ENCODE measurements around the gene SLC47A1.
A peak's percentile ranks its signal among the peaks of the same experiment; 100 is the strongest.

Gene SLC47A1

DNA sequence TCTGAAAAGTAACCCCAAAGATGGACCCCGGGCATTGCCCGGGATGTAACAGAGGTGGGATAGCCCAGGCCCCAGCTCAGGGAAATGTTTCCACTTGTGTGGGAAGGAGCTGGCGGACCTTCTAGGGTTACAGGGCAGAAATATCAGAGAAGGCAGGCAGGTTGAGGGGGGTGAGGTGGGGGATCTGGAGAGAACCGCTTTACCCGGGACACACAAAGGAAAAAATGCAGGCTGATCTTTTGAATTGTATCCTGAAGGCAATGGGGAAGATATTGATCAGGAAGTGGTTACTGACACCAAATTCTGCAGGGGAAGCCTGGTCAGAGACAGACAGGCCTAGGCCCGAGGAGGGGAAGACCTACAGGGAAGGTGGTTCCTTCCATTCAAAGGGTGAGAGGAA lies 3.5 kb downstream of the SLC47A1 start:
- H3K4me3 ChIP-seq (ENCODE audit: low read depth, low read length): no peak overlapping the region
- DNase-seq (ENCODE audit: low read depth): no peak
- TF ChIP-seq POLR2A (IDR thresholded peaks at IDR 0.05; ENCODE audit: extremely low read depth, insufficient read length): no peak
- TF ChIP-seq, protein P1, sequence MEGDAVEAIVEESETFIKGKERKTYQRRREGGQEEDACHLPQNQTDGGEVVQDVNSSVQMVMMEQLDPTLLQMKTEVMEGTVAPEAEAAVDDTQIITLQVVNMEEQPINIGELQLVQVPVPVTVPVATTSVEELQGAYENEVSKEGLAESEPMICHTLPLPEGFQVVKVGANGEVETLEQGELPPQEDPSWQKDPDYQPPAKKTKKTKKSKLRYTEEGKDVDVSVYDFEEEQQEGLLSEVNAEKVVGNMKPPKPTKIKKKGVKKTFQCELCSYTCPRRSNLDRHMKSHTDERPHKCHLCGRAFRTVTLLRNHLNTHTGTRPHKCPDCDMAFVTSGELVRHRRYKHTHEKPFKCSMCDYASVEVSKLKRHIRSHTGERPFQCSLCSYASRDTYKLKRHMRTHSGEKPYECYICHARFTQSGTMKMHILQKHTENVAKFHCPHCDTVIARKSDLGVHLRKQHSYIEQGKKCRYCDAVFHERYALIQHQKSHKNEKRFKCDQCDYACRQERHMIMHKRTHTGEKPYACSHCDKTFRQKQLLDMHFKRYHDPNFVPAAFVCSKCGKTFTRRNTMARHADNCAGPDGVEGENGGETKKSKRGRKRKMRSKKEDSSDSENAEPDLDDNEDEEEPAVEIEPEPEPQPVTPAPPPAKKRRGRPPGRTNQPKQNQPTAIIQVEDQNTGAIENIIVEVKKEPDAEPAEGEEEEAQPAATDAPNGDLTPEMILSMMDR (IDR thresholded peaks at IDR 0.05; ENCODE audit: low read depth, low read length): no peak
- no peak for TF ChIP-seq MYC (IDR thresholded peaks at IDR 0.05; ENCODE audit: low read depth, low read length)
- TF ChIP-seq, protein P2, sequence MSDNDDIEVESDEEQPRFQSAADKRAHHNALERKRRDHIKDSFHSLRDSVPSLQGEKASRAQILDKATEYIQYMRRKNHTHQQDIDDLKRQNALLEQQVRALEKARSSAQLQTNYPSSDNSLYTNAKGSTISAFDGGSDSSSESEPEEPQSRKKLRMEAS (IDR thresholded peaks at IDR 0.05; ENCODE audit: low read depth, low read length): no peak

DNA sequence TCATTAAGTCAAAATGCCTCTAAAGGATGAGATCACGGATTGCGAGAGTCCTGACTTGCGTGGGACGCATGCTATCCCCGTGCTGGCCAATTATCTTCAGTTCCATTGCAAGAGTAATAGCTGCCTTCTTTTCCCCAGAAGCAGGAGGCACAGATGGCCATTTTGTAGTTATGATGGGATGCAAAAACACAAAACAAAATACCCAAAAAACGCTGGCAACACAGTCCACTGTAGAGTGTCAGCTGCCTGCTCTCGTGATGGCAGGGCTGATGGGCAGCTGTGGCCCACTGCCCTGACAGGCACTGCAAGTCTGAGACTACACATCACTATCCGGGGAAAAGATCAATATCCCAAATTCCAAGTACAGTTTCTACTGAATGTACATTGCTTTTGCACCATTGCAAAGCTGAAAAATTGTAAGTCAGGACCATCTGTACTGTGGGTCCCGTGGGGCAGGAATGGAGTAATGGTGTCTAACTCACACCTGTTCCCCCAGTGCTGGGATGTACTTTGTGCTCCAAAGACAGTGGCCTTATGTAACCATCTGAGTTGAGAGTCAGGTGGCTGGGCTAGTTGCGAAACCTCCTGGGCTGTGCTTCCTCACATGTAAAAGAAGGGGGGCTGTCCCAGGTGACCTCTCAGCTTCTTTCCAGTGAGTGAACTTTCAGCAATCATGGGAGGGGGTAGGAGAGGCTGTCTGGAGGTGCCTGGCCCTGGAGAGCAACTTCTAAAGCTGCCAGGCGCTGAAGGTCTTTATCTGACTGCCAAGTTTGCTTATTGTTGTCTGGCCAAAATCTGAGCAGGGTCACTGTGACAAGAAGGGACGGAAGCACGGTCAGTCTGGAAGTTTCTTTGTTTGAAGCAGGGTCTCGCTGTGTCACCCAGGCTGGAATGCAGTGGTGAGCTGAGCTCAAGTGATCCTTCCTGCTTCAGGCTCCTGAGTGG lies 4.7 kb downstream of the SLC47A1 start:
- DNase-seq (ENCODE audit: low read depth): peak; percentile 76
- TF ChIP-seq, protein P1 (IDR thresholded peaks at IDR 0.05; ENCODE audit: low read depth, low read length): no peak
- TF ChIP-seq, protein P2 (IDR thresholded peaks at IDR 0.05; ENCODE audit: low read depth, low read length): peak; percentile 75
- TF ChIP-seq POLR2A (IDR thresholded peaks at IDR 0.05; ENCODE audit: extremely low read depth, insufficient read length): no peak
- peak; percentile 71 for TF ChIP-seq MYC (IDR thresholded peaks at IDR 0.05; ENCODE audit: low read depth, low read length)
- H3K4me3 ChIP-seq (ENCODE audit: low read depth, low read length): no peak overlapping the region

DNA sequence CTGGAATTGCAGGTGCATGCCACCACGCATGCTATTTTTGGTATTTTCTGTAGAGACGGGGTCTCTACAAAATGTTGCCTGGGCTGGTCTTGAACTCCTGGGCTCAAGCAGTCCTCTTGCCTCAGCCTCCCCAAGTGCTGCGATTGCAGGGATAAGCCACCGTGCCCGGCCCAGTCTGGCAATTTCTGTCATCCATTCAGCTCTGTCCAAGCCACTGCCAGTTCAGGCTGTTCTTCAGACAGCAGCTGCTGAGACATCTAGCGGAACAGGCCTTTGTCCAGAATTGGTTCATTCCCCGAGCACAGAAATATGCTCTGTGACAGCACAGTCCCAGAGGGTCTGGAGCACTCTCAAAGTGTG lies 5.4 kb downstream of the SLC47A1 start:
- TF ChIP-seq, protein P1 (IDR thresholded peaks at IDR 0.05; ENCODE audit: low read depth, low read length): no peak
- TF ChIP-seq, protein P2 (IDR thresholded peaks at IDR 0.05; ENCODE audit: low read depth, low read length): no peak
- TF ChIP-seq MYC (IDR thresholded peaks at IDR 0.05; ENCODE audit: low read depth, low read length) (no peak), POLR2A (IDR thresholded peaks at IDR 0.05; ENCODE audit: extremely low read depth, insufficient read length) (no peak)
- H3K4me3 ChIP-seq (ENCODE audit: low read depth, low read length): no peak overlapping the region
- DNase-seq (ENCODE audit: low read depth): no peak

DNA sequence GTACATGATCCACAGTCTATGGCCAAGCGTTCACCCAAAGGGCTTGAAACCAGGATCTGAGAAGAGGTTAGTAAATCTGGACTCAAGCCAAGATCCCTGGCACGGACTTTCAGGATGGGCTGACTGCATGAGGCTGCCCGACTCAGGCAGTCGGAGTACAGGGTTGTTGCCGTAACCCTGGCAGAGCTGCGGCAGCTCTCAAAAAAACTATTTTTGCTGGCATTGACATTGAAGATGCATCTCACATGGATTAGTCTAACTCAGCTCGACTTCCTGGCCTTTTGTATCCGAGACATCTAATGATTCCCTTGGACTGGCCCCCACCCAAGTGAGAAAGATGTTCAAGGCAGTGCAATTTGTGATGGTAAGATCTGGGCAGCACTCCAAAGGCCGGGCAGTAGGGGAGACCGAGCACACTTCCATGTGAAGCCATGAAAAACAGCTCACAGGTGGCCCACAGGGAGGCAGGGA lies 6.2 kb downstream of the SLC47A1 start:
- no peak overlapping the region for H3K4me3 ChIP-seq (ENCODE audit: low read depth, low read length)
- TF ChIP-seq MYC (IDR thresholded peaks at IDR 0.05; ENCODE audit: low read depth, low read length): no peak
- TF ChIP-seq, protein P1 (IDR thresholded peaks at IDR 0.05; ENCODE audit: low read depth, low read length): no peak
- TF ChIP-seq POLR2A (IDR thresholded peaks at IDR 0.05; ENCODE audit: extremely low read depth, insufficient read length): no peak
- TF ChIP-seq, protein P2 (IDR thresholded peaks at IDR 0.05; ENCODE audit: low read depth, low read length): no peak
- DNase-seq (ENCODE audit: low read depth): no peak

DNA sequence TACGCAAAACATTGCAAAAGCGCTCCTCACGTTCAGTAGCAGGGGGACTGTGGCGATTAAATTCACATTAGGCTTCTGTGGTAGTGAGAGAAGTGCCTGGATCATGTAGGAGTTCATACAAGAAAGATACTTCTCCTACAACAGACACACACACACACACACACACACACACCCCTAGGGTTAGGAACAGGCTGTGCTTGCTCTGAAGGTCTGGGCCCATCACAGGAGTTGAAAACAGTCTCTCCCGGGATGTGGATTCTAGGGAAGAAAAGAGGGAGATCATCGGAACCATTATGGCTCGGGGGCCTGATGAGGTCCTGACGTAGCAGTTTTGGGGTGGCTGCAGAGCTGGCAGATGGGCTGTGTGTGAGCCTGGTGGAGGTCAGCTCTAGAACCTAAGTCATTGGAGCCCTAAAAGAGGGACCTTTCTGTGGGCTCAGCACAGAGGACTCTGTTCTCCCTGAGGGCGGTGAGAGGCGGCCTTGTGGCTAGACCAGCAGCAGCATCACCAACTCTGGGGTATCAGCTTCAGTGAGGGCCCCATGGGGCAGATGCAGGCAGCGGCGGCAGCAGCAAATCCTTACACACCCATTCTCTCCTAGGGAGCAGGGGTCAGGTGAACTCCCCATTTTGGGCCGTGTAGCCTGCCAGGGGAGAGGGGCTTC lies 7.2 kb downstream of the SLC47A1 start:
- TF ChIP-seq POLR2A (IDR thresholded peaks at IDR 0.05; ENCODE audit: extremely low read depth, insufficient read length) (no peak), MYC (IDR thresholded peaks at IDR 0.05; ENCODE audit: low read depth, low read length) (no peak)
- TF ChIP-seq, protein P2 (IDR thresholded peaks at IDR 0.05; ENCODE audit: low read depth, low read length): no peak
- TF ChIP-seq, protein P1 (IDR thresholded peaks at IDR 0.05; ENCODE audit: low read depth, low read length): no peak
- DNase-seq (ENCODE audit: low read depth): no peak
- no peak overlapping the region for H3K4me3 ChIP-seq (ENCODE audit: low read depth, low read length)

All from NB4 (cell line).